ENCODE measurements around the gene CYP1B1. TPM values are rescaled to one million over a fixed set of nuclear protein-coding genes. Genes with fewer than 3 reads are reported as not detected.

CYP1B1 gene
- total and polyA plus RNA-seq, 2 of the 4 experiments (the other 2 are of a cell fraction), result 0.65 to 1.1 TPM

GRCh38 chr2:38074764-38075506, 1.0 kb downstream of the CYP1B1 start:
- no peak overlapping the region for H4K8ac ChIP-seq (ENCODE audit: low read depth in 2 of 2, low read length in 2 of 2)
- peaks cover 21% of the 10 kb centered on the region for H3K9me3 ChIP-seq (ENCODE audit: control insufficient read depth, insufficient read depth, low read length)
- H2BK20ac ChIP-seq (ENCODE audit: low read depth, low read length), result no peak overlapping the region
- no peak overlapping the region for H3K4me3 ChIP-seq (ENCODE audit: insufficient read depth, low read depth, low read length)
- peaks cover 4% of the 10 kb centered on the region; the same call in 1 of the 2 replicates for H3K36me3 ChIP-seq (ENCODE audit: control insufficient read depth, insufficient read depth, low read length)
- no peak overlapping the region for H4K5ac ChIP-seq (ENCODE audit: low read depth, low read length)
- no TSS peak for BruUV-seq (replicated peaks)
- no peak overlapping the region for H2AK9ac ChIP-seq (replicated peaks; ENCODE audit: low read depth, low read length, poor library complexity)
- no peak overlapping the region for H3K56ac ChIP-seq (ENCODE audit: extremely low read depth, insufficient read depth, low read length)
- H2BK5ac ChIP-seq (ENCODE audit: low read depth, low read length, poor library complexity, severe bottlenecking), result no peak overlapping the region
- no peaks in the 10 kb centered on the region for H3K79me1 ChIP-seq (ENCODE audit: low read depth in 1 of 2, low read length in 2 of 2)
- H2BK120ac ChIP-seq (ENCODE audit: low read depth, low read length), result no peak overlapping the region; the same call in 1 of the 2 replicates
- H2BK15ac ChIP-seq (ENCODE audit: low read depth, low read length), result no peak overlapping the region
- peak overlapping the region; percentile 26 for H2AFZ ChIP-seq (replicated peaks; ENCODE audit: low read length, poor library complexity)
- H3K23ac ChIP-seq (ENCODE audit: low read depth, low read length), result no peak overlapping the region; the same call in 1 of the 2 replicates
- H2AK5ac ChIP-seq (ENCODE audit: low read depth, low read length), result peak overlapping the region; percentile 9; the same call in 1 of the 2 replicates
- no peak for DNase-seq
- dilution Hi-C loops (cut with HindIII; ENCODE audit: low sequenced_read_pairs, unreplicated experiment), result no loop called here
- no peak overlapping the region for H3K4ac ChIP-seq (ENCODE audit: low read depth, low read length)
- H3K18ac ChIP-seq (ENCODE audit: low read depth, low read length), result no peak overlapping the region; the same call in 1 of the 2 replicates
- POLR2A ChIA-PET (ENCODE audit: unreplicated experiment), result no interaction called here
- H3K27ac ChIP-seq (ENCODE audit: insufficient read depth, low read length), result no peak overlapping the region
- ATAC-seq (ENCODE audit: low read depth), result no peak
- H4K20me1 ChIP-seq (ENCODE audit: insufficient read depth, low read length), result no peaks in the 10 kb centered on the region
- no peak overlapping the region for H3K9ac ChIP-seq (ENCODE audit: low read depth, low read length)
- no peak overlapping the region for H4K91ac ChIP-seq (ENCODE audit: insufficient read depth, low read depth, low read length)
- CTCF ChIA-PET, result interaction anchor here (1.2 kb wide), 1 partner anchor 679 kb away, joined by 3 read pairs; no protein-coding TSS in a partner anchor
- H3K4me2 ChIP-seq (ENCODE audit: low read depth, low read length), result no peak overlapping the region; the same call in 1 of the 2 replicates
- peaks cover 27% of the 10 kb centered on the region for H3K27me3 ChIP-seq (ENCODE audit: control insufficient read depth, insufficient read depth, low read length)
- intact Hi-C loops (cut with micrococcal nuclease), result loop anchor here (5.0 kb wide), 1 partner anchor 42 kb away; no protein-coding TSS in a partner anchor
- 31% methylated on average over 40 of the region's 82 CpGs; no CpG with 5 or more reads in 1 of the 2 experiments for WGBS, 2 experiments (ENCODE audit: extremely low coverage in 2 of 2, insufficient read length in 1 of 2)
- H3K4me1 ChIP-seq (ENCODE audit: control insufficient read depth, insufficient read depth, low read length), result no peaks in the 10 kb centered on the region
- in situ Hi-C loops (cut with MboI; ENCODE audit: low sequenced_read_pairs), result loop anchor here (10.0 kb wide), 1 partner anchor 200 kb away; no protein-coding TSS in a partner anchor
- H3K9me1 ChIP-seq (ENCODE audit: insufficient read depth, low read length), result peaks cover 4% of the 10 kb centered on the region; the same call in 1 of the 2 replicates
- H3K14ac ChIP-seq (replicated peaks; ENCODE audit: low read depth, low read length), result no peak overlapping the region
- TF ChIP-seq, protein P1, sequence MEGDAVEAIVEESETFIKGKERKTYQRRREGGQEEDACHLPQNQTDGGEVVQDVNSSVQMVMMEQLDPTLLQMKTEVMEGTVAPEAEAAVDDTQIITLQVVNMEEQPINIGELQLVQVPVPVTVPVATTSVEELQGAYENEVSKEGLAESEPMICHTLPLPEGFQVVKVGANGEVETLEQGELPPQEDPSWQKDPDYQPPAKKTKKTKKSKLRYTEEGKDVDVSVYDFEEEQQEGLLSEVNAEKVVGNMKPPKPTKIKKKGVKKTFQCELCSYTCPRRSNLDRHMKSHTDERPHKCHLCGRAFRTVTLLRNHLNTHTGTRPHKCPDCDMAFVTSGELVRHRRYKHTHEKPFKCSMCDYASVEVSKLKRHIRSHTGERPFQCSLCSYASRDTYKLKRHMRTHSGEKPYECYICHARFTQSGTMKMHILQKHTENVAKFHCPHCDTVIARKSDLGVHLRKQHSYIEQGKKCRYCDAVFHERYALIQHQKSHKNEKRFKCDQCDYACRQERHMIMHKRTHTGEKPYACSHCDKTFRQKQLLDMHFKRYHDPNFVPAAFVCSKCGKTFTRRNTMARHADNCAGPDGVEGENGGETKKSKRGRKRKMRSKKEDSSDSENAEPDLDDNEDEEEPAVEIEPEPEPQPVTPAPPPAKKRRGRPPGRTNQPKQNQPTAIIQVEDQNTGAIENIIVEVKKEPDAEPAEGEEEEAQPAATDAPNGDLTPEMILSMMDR (conservative IDR thresholded peaks at IDR 0.05; ENCODE audit: low read depth, low read length), result no peak
- TF ChIP-seq CHD1 (IDR thresholded peaks at IDR 0.05; ENCODE audit: low read depth, low read length) (no peak), MAFK (IDR thresholded peaks at IDR 0.05; ENCODE audit: low read depth, low read length) (no peak), SMC3 (IDR thresholded peaks at IDR 0.05; ENCODE audit: low read depth, low read length) (no peak), USF2 (IDR thresholded peaks at IDR 0.05; ENCODE audit: low read depth, low read length) (no peak), MXI1 (IDR thresholded peaks at IDR 0.05; ENCODE audit: borderline replicate concordance, low read depth, low read length) (no peak), NFE2L2 (IDR thresholded peaks at IDR 0.05; ENCODE audit: low read depth, low read length) (no peak), BHLHE40 (IDR thresholded peaks at IDR 0.05; ENCODE audit: low read depth, low read length) (no peak), POLR2A (IDR thresholded peaks at IDR 0.05; ENCODE audit: low read depth, low read length) (no peak), MAZ (IDR thresholded peaks at IDR 0.05; ENCODE audit: borderline replicate concordance, low read depth, low read length) (no peak), CEBPB (IDR thresholded peaks at IDR 0.05; ENCODE audit: low read depth, low read length) (no peak), RFX5 (IDR thresholded peaks at IDR 0.05; ENCODE audit: low read depth, low read length) (no peak), RCOR1 (IDR thresholded peaks at IDR 0.05; ENCODE audit: insufficient replicate concordance, low read length) (no peak)
- TF ChIP-seq, protein P2, sequence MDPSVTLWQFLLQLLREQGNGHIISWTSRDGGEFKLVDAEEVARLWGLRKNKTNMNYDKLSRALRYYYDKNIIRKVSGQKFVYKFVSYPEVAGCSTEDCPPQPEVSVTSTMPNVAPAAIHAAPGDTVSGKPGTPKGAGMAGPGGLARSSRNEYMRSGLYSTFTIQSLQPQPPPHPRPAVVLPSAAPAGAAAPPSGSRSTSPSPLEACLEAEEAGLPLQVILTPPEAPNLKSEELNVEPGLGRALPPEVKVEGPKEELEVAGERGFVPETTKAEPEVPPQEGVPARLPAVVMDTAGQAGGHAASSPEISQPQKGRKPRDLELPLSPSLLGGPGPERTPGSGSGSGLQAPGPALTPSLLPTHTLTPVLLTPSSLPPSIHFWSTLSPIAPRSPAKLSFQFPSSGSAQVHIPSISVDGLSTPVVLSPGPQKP (IDR thresholded peaks at IDR 0.05; ENCODE audit: borderline replicate concordance, low read depth, low read length), result no peak

Measured in IMR-90 (cell line).